A549 (cell line): ENCODE measurements around the gene ELP5. TPM values are rescaled to one million over a fixed set of nuclear protein-coding genes. Genes with fewer than 3 reads are reported as not detected.

Experiments
- ATAC-seq, 2 experiments: fragments of 200-7000 bp in 1 of 2; fragments of >200 bp in 1 of 2; cut with Nextera tagmentation in 1 of 2; cut with Tn5 transposase in 1 of 2; 3 replicates each; pipeline versions ENCODE4 v1.8.0 to v1.9.1; 2018 to 2020; ENCODE audit warnings: mild to moderate bottlenecking in 1 of 2, moderate library complexity in 1 of 2
- CTCF ChIA-PET: fragments of 300-600 bp; sonication (Branson Sonifier 250); formaldehyde crosslinking; extraction: SDS; loops from one replicate; lab custom pipeline; 2021; ENCODE audit warnings: antibody characterized with exemption, inconsistent platforms; lab: Yijun Ruan, JAX
- POLR2A ChIA-PET: fragments of 350-600 bp; formaldehyde crosslinking; extraction: SDS; loops from one replicate; lab custom pipeline; 2021; ENCODE audit warnings: antibody characterized with exemption, inconsistent platforms; lab: Yijun Ruan, JAX
- DNase-seq, 2 experiments: peaks; one replicate each; pipeline versions ENCODE4 v3.0.0 to v3.0.0-alpha.2; 2011 to 2016; ENCODE audit warnings: low read depth in 1 of 2, low spot score in 1 of 2
- FAIRE-seq: peaks from 2 replicates; lab custom pipeline; 2011; peaks lifted over from hg19 to GRCh38; lab: Jason Lieb, UNC
- H3K27ac ChIP-seq, 2 experiments: fragments of >200 bp; sonication (Bioruptor Twin); formaldehyde crosslinking; 3 replicates each; pipeline ENCODE4 v1.5.1; 2016 to 2017
- H3K4me1 ChIP-seq: fragments of >200 bp; sonication (Bioruptor Twin); formaldehyde crosslinking; 3 replicates; pipeline ENCODE4 v1.6.1; 2016
- H3K4me2 ChIP-seq: fragments of >200 bp; sonication (Bioruptor Twin); formaldehyde crosslinking; 3 replicates; pipeline ENCODE4 v1.6.1; 2016
- H3K4me3 ChIP-seq: fragments of >200 bp; sonication (Bioruptor Twin); formaldehyde crosslinking; 3 replicates; pipeline ENCODE4 v1.5.1; 2016
- H3K9me3 ChIP-seq: fragments of >200 bp; sonication (Bioruptor Twin); formaldehyde crosslinking; 3 replicates; pipeline ENCODE4 v1.6.1; 2016
- BCL3 ChIP-seq: fragments of >200 bp; sonication (Bioruptor Twin); formaldehyde crosslinking; IDR thresholded peaks from 3 replicates; pipeline ENCODE4 v1.6.1; 2016
- CBX2 ChIP-seq: fragments of 200-600 bp; sonication (generic); IDR thresholded peaks from 2 replicates; pipeline ENCODE4 v1.6.1; 2016; ENCODE audit warnings: low read depth, mild to moderate bottlenecking, borderline replicate concordance
- CHD2 ChIP-seq: fragments of 150-350 bp; IDR thresholded peaks from 2 replicates; pipeline ENCODE4 v1.6.1; 2014; ENCODE audit warnings: low read length; ENCODE audit not compliant: partially characterized antibody
- CTCF ChIP-seq: fragments of >200 bp; sonication (Bioruptor Twin); formaldehyde crosslinking; IDR thresholded peaks from 3 replicates; pipeline ENCODE4 v1.5.1; 2016
- E2F6 ChIP-seq: IDR thresholded peaks from 2 replicates; pipeline ENCODE4 v1.6.1; 2012; ENCODE audit warnings: low read depth, borderline replicate concordance
- EHF ChIP-seq: fragments of 250-450 bp; sonication (Bioruptor Pico); IDR thresholded peaks from 2 replicates; pipeline ENCODE4 v1.5.0; 2020; ENCODE audit warnings: mild to moderate bottlenecking
- EP300 ChIP-seq, 2 experiments: fragments of >200 bp; sonication (Bioruptor Twin); formaldehyde crosslinking; IDR thresholded peaks; 2 replicates in 1 of 2; 3 replicates in 1 of 2; pipeline ENCODE4 v1.6.1; 2016 to 2017
- ESRRA ChIP-seq: fragments of 150-350 bp; IDR thresholded peaks from 2 replicates; pipeline ENCODE4 v1.6.1; 2014; ENCODE audit warnings: mild to moderate bottlenecking, low read length, borderline replicate concordance
- GATA3 ChIP-seq: IDR thresholded peaks from 2 replicates; pipeline ENCODE4 v1.6.1; 2012; ENCODE audit warnings: borderline replicate concordance
- HES2 ChIP-seq: fragments of >200 bp; sonication (Bioruptor Twin); formaldehyde crosslinking; IDR thresholded peaks from 2 replicates; pipeline ENCODE4 v1.6.1; 2016
- HEYL ChIP-seq: fragments of 250-450 bp; sonication (Bioruptor Pico); IDR thresholded peaks from 2 replicates; pipeline ENCODE4 v1.8.0; 2021; ENCODE audit warnings: mild to moderate bottlenecking, moderate library complexity
- HMGXB4 ChIP-seq: fragments of 250-450 bp; sonication (Bioruptor Pico); IDR thresholded peaks from 2 replicates; pipeline ENCODE4 v1.5.0; 2021; ENCODE audit warnings: mild to moderate bottlenecking, moderate library complexity, borderline replicate concordance
- JUN ChIP-seq, 2 experiments: fragments of >200 bp; sonication (Bioruptor Twin); formaldehyde crosslinking; IDR thresholded peaks; 2 replicates in 1 of 2; 3 replicates in 1 of 2; pipeline ENCODE4 v1.6.1; 2016 to 2017
- JUNB ChIP-seq: fragments of >200 bp; sonication (Bioruptor Twin); formaldehyde crosslinking; IDR thresholded peaks from 2 replicates; pipeline ENCODE4 v1.6.1; 2016
- KDM1A ChIP-seq: fragments of 200-600 bp; sonication (generic); IDR thresholded peaks from 2 replicates; pipeline ENCODE4 v1.6.1; 2016; ENCODE audit warnings: low read depth, mild to moderate bottlenecking
- MAX ChIP-seq: IDR thresholded peaks from 2 replicates; pipeline ENCODE4 v1.6.1; 2012
- MAZ ChIP-seq: fragments of 150-350 bp; IDR thresholded peaks from 2 replicates; pipeline ENCODE4 v1.6.1; 2014; ENCODE audit warnings: antibody characterized with exemption, low read depth, low read length, borderline replicate concordance
- MYC ChIP-seq: IDR thresholded peaks from 2 replicates; pipeline ENCODE4 v1.6.1; 2012; ENCODE audit warnings: mild to moderate bottlenecking, inconsistent platforms, low read length, improper control_type of control experiment, borderline replicate concordance
- NFE2L2 ChIP-seq: fragments of 150-350 bp; conservative IDR thresholded peaks from 2 replicates; pipeline ENCODE4 v1.6.1; 2014; ENCODE audit warnings: low read length
- NPAS2 ChIP-seq: fragments of 250-450 bp; sonication (Bioruptor Pico); IDR thresholded peaks from 2 replicates; pipeline ENCODE4 v1.8.0; 2022; ENCODE audit warnings: mild to moderate bottlenecking, moderate library complexity, borderline replicate concordance
- NR3C1 ChIP-seq: fragments of >200 bp; sonication (Bioruptor Twin); formaldehyde crosslinking; IDR thresholded peaks from 3 replicates; pipeline ENCODE4 v1.6.1; 2017
- PBX3 ChIP-seq: IDR thresholded peaks from 2 replicates; pipeline ENCODE4 v1.6.1; 2012
- POLR2AphosphoS2 ChIP-seq: conservative IDR thresholded peaks from 2 replicates; pipeline ENCODE4 v1.6.1; 2012; ENCODE audit warnings: low read length, improper control_type of control experiment, inconsistent platforms
- RAD21 ChIP-seq, 2 experiments: fragments of >200 bp in 1 of 2; sonication (Bioruptor Twin) in 1 of 2; formaldehyde crosslinking in 1 of 2; IDR thresholded peaks in 1 of 2; conservative IDR thresholded peaks in 1 of 2; 2 replicates in 1 of 2; 3 replicates in 1 of 2; pipeline ENCODE4 v1.6.1; 2012 to 2018; ENCODE audit warnings: inconsistent platforms in 1 of 2
- RARB ChIP-seq: fragments of 250-450 bp; sonication (Bioruptor Pico); IDR thresholded peaks from 2 replicates; pipeline ENCODE4 v1.8.0; 2021; ENCODE audit warnings: mild to moderate bottlenecking, moderate library complexity
- RFX5 ChIP-seq: fragments of 450-650 bp; IDR thresholded peaks from 2 replicates; pipeline ENCODE4 v1.7.1; 2014; ENCODE audit warnings: antibody characterized with exemption, mild to moderate bottlenecking, moderate library complexity
- RNF2 ChIP-seq: fragments of 200-600 bp; sonication (generic); IDR thresholded peaks from 2 replicates; pipeline ENCODE4 v1.6.1; 2016; ENCODE audit warnings: low read depth, mild to moderate bottlenecking, antibody characterized with exemption, moderate library complexity, borderline replicate concordance
- SMC3 ChIP-seq: fragments of >200 bp; sonication (Bioruptor Twin); formaldehyde crosslinking; IDR thresholded peaks from 3 replicates; pipeline ENCODE4 v1.6.1; 2018; ENCODE audit warnings: inconsistent platforms
- ZFP36 ChIP-seq: fragments of 450-650 bp; IDR thresholded peaks from 2 replicates; pipeline ENCODE4 v1.6.1; 2014; ENCODE audit warnings: borderline replicate concordance; ENCODE audit not compliant: partially characterized antibody
- ZNF302 ChIP-seq: fragments of 250-450 bp; sonication (Bioruptor Pico); IDR thresholded peaks from 2 replicates; pipeline ENCODE4 v1.9.0; 2021; ENCODE audit warnings: inconsistent platforms, mild to moderate bottlenecking, moderate library complexity
- ZSCAN20 ChIP-seq: fragments of 250-450 bp; sonication (Bioruptor Pico); IDR thresholded peaks from 2 replicates; pipeline ENCODE4 v1.8.0; 2022; ENCODE audit warnings: mild to moderate bottlenecking, moderate library complexity
- WGBS: methylation state at CpG from one replicate; pipeline ENCODE4 v1.1.6; 2017; ENCODE audit errors: missing lambda C conversion rate; 5-methylcytosine and 5-hydroxymethylcytosine counted together
- polyA plus RNA-seq, 4 experiments: library from polyadenylated mRNA; depleted of rRNA in 3 of 4; stranded (reverse); fragments of >200 nt; fragmentation: RNase III in 1 of 4; extraction: RNeasy Plus Mini Kit Qiagen cat#74134 plus additional on column Dnase treatment in 1 of 4; gene quantifications; 2 replicates in 3 of 4; 3 replicates in 1 of 4; pipeline ENCODE4 v1.2.3, GENCODE V29; 2011 to 2017

ELP5 gene
- polyA plus RNA-seq, 2 of the 4 experiments (the other 2 are of a cell fraction), result 92.1 to 133 TPM

GRCh38 chr17:7214300-7215135, 37.5 kb upstream of the ELP5 start:
- FAIRE-seq, result peak; percentile 91
- CTCF ChIA-PET, result interaction anchor here (0.6 to 3.7 kb wide), 19 partner anchors 10 to 169 kb away, joined by 3 to 24 read pairs (median 5); partner anchors contain the start of genes DVL2, PHF23 and SLC16A11

More at GRCh38 chr17:7214300-7215135, 37.5 kb upstream of the ELP5 start:
- peak; percentile 99 to 100 for DNase-seq
- Histone ChIP-seq H3K4me1 (peaks cover 43% of the 10 kb centered on the region), H3K27ac (peak overlapping the region; percentile 61 to 79), H3K9me3 (no peaks in the 10 kb centered on the region), H3K4me3 (peak overlapping the region; percentile 47), H3K4me2 (peak overlapping the region; percentile 96)
- WGBS, result 0% methylated on average over 40 of the region's 45 CpGs
- POLR2A ChIA-PET, result interaction anchor here (0.5 to 1.2 kb wide), 6 partner anchors 9 to 69 kb away, joined by 3 to 4 read pairs (median 3); partner anchors contain the start of gene DVL2
- peak; percentile 75 to 89 for ATAC-seq
- TF ChIP-seq CHD2 (peak; percentile 64), PBX3 (no peak), RARB (CRISPR knock-in tag) (no peak), CTCF (peak; percentile 53), NR3C1 (no peak), ZSCAN20 (CRISPR knock-in tag) (no peak), ZNF302 (CRISPR knock-in tag) (no peak), EHF (CRISPR knock-in tag) (no peak), GATA3 (no peak; the same call in 1 of the 2 replicates), ESRRA (no peak), EP300 (IDR thresholded peaks at IDR 0.05) (no peak), HEYL (CRISPR knock-in tag) (no peak), MAZ (peak; percentile 56; the same call in 1 of the 2 replicates), JUN (IDR thresholded peaks at IDR 0.05) (no peak), RNF2 (no peak), NFE2L2 (no peak), MYC (peak; percentile 58; the same call in 1 of the 2 replicates), SMC3 (peak; percentile 39), CBX2 (no peak), E2F6 (no peak), RFX5 (peak; percentile 97), KDM1A (peak; percentile 30; the same call in 1 of the 2 replicates), BCL3 (no peak), NPAS2 (CRISPR knock-in tag) (no peak), JUNB (no peak), RAD21 (conservative IDR thresholded peaks at IDR 0.05 in 1 of 2, IDR thresholded peaks at IDR 0.05 in 1 of 2) (peak; percentile 34 to 42; a peak in 2 of 5 replicates), HES2 (no peak), HMGXB4 (no peak), POLR2AphosphoS2 (no peak), MAX (peak; percentile 70), ZFP36 (peak; percentile 14)
